B cell (primary cell): ENCODE data around the gene PML. TPM values are rescaled to one million over a fixed set of nuclear protein-coding genes. Genes with fewer than 3 reads are reported as not detected.

Experiments
- ATAC-seq: fragments of 200-7000 bp; cut with Tn5 transposase; one replicate; pipeline ENCODE4 v1.10.0; 2021; ENCODE audit warnings: low read depth, mild to moderate bottlenecking, moderate number of reproducible peaks, moderate library complexity
- CTCF ChIA-PET: fragments of 350-600 bp; sonication (Branson Sonifier 250); formaldehyde crosslinking; loops from one replicate; lab custom pipeline; 2021; ENCODE audit warnings: antibody characterized with exemption, inconsistent platforms; lab: Charles Lee
- POLR2A ChIA-PET: fragments of 350-600 bp; sonication (Branson Sonifier 250); formaldehyde crosslinking; loops from one replicate; lab custom pipeline; 2021; ENCODE audit warnings: antibody characterized with exemption; lab: Charles Lee
- DNase-seq: peaks from one replicate; pipeline ENCODE4 v3.0.0; 2013
- H2AFZ ChIP-seq: 2 replicates; pipeline ENCODE4 v1.6.1; 2012; ENCODE audit warnings: mild to moderate bottlenecking, low read depth, low read length; ENCODE audit not compliant: insufficient read depth, poor library complexity, severe bottlenecking
- H3K27ac ChIP-seq, 2 donors: 1 replicate in 1 of 2; 2 replicates in 1 of 2; pipeline ENCODE4 v1.5.1; 2012 to 2013; ENCODE audit warnings: low read length in 2 of 2, mild to moderate bottlenecking in 2 of 2, moderate library complexity in 1 of 2
- H3K27me3 ChIP-seq, 4 experiments: fragments of 200-600 bp in 1 of 4; sonication (generic) in 1 of 4; replicated peaks in 1 of 4; 1 replicate in 2 of 4; 2 replicates in 2 of 4; pipeline versions ENCODE4 v1.6.1 to v1.7.0; 2013 to 2016; ENCODE audit warnings: low read length in 3 of 4, mild to moderate bottlenecking in 2 of 4, mixed read lengths in 1 of 4, moderate library complexity in 1 of 4; ENCODE audit not compliant: insufficient read depth in 4 of 4, control insufficient read depth in 3 of 4; ENCODE audit errors: control extremely low read depth in 1 of 4
- H3K36me3 ChIP-seq, 2 experiments: replicated peaks in 1 of 2; 1 replicate in 1 of 2; 2 replicates in 1 of 2; pipeline versions ENCODE4 v1.6.1 to v1.7.1; 2013; ENCODE audit warnings: low read length in 1 of 2; ENCODE audit not compliant: insufficient read depth in 2 of 2, control insufficient read depth in 1 of 2; ENCODE audit errors: control extremely low read depth in 1 of 2, extremely low read depth in 1 of 2
- H3K4me1 ChIP-seq, 2 donors: fragments of 200-600 bp in 1 of 2; sonication (generic) in 1 of 2; 1 replicate in 1 of 2; 2 replicates in 1 of 2; pipeline versions ENCODE4 v1.5.1 to v1.6.1; 2013 to 2017; ENCODE audit warnings: low read length in 2 of 2; ENCODE audit not compliant: control insufficient read depth in 2 of 2, insufficient read depth in 2 of 2
- H3K4me2 ChIP-seq: replicated peaks from 2 replicates; pipeline ENCODE3; 2012; ENCODE audit warnings: mild to moderate bottlenecking, low read depth, low read length; ENCODE audit not compliant: poor library complexity, severe bottlenecking
- H3K4me3 ChIP-seq, 5 experiments: fragments of 200-600 bp in 1 of 5; sonication (generic) in 1 of 5; 1 replicate in 3 of 5; 2 replicates in 2 of 5; pipeline versions ENCODE4 v1.5.1 to v1.7.0; 2011 to 2016; ENCODE audit warnings: low read length in 4 of 5, mild to moderate bottlenecking in 4 of 5, low read depth in 2 of 5, control low read depth in 1 of 5, moderate library complexity in 1 of 5; ENCODE audit not compliant: insufficient read depth in 1 of 5; ENCODE audit errors: control extremely low read depth in 1 of 5, extremely low read depth in 1 of 5
- H3K79me2 ChIP-seq: fragments of 200-600 bp; sonication (generic); one replicate; pipeline ENCODE4 v1.6.0; 2016; ENCODE audit warnings: low read length; ENCODE audit not compliant: control insufficient read depth, insufficient read depth
- H3K9ac ChIP-seq: fragments of 200-600 bp; sonication (generic); 2 replicates; pipeline ENCODE4 v1.6.1; 2017; ENCODE audit warnings: mild to moderate bottlenecking, low read length, moderate library complexity
- H3K9me3 ChIP-seq, 3 donors: one replicate each; pipeline versions ENCODE4 v1.6.1 to v1.7.1; 2013; ENCODE audit warnings: low read length in 2 of 3; ENCODE audit not compliant: control insufficient read depth in 2 of 3, insufficient read depth in 1 of 3; ENCODE audit errors: control extremely low read depth in 1 of 3
- H4K20me1 ChIP-seq: 2 replicates; pipeline ENCODE4 v1.6.0; 2012; ENCODE audit warnings: mild to moderate bottlenecking, low read length; ENCODE audit not compliant: insufficient read depth, control insufficient read depth, poor library complexity, severe bottlenecking
- H3K27ac Mint-ChIP-seq: one replicate; pipeline ENCODE4 v1.8.0; 2021; ENCODE audit warnings: mixed read lengths
- H3K27me3 Mint-ChIP-seq: one replicate; pipeline ENCODE4 v1.8.0; 2021; ENCODE audit warnings: mixed read lengths
- H3K4me1 Mint-ChIP-seq: one replicate; pipeline ENCODE4 v1.8.0; 2021; ENCODE audit warnings: mixed read lengths
- H3K4me3 Mint-ChIP-seq: one replicate; pipeline ENCODE4 v1.8.0; 2021; ENCODE audit warnings: mixed read lengths
- H3K9me3 Mint-ChIP-seq: one replicate; pipeline ENCODE4 v1.8.0; 2022; ENCODE audit warnings: mixed read lengths; ENCODE audit not compliant: insufficient read depth
- CTCF ChIP-seq: fragments of 200-600 bp; IDR thresholded peaks from one replicate; pipeline ENCODE4 v1.8.0; 2022; ENCODE audit warnings: antibody characterized with exemption, mild to moderate bottlenecking
- EZH2 ChIP-seq: IDR thresholded peaks from 2 replicates; pipeline ENCODE4 v1.6.1; 2012; ENCODE audit warnings: borderline replicate concordance, low read depth, mild to moderate bottlenecking, moderate library complexity, low read length; ENCODE audit not compliant: insufficient read depth, poor library complexity, severe bottlenecking
- WGBS: methylation state at CpG from one replicate; pipeline ENCODE4 v1.1.5; 2013; ENCODE audit warnings: missing lambda C conversion rate; ENCODE audit not compliant: insufficient coverage; 5-methylcytosine and 5-hydroxymethylcytosine counted together
- intact Hi-C: fragments of 100-400 bp; cut with micrococcal nuclease; formaldehyde crosslinking; loops from one replicate; pipeline ENCODE4 v1.10.0; 2022
- polyA plus RNA-seq: library from polyadenylated mRNA; depleted of rRNA; stranded (reverse); fragments of >200 nt; gene quantifications from 2 replicates; pipeline ENCODE4 v1.2.3, GENCODE V29; 2012
- total RNA-seq, 2 donors: library from RNA; stranded (reverse); fragments of 120-200 nt in 1 of 2; gene quantifications; 1 replicate in 1 of 2; 2 replicates in 1 of 2; pipeline versions ENCODE4 v1.2.3 to v1.2.4, GENCODE V29; 2013 to 2022

The PML gene
- total and polyA plus RNA-seq, 2 donors (not counting 1 experiment from before 2014, with no cell fraction given): 59.2 to 66.3 TPM

GRCh38 chr15:74028646-74029045, 34.1 kb downstream of the PML start:
- H3K9me3 ChIP-seq: no peaks in the 10 kb centered on the region
- Mint-ChIP-seq H3K9me3 (no peaks in the 10 kb centered on the region), H3K4me1 (no peaks in the 10 kb centered on the region), H3K4me3 (no peak overlapping the region), H3K27me3 (no peaks in the 10 kb centered on the region), H3K27ac (no peak overlapping the region)
- ATAC-seq (no peak), DNase-seq (no peak)
- no peak overlapping the region for H3K4me2 ChIP-seq
- POLR2A ChIA-PET: no interaction called here
- CTCF ChIA-PET: interaction anchor here (1.1 to 2.3 kb wide), 2 partner anchors 20 to 56 kb away, joined by 3 to 7 read pairs; no protein-coding TSS in a partner anchor
- H3K4me3 ChIP-seq: no peak overlapping the region
- peaks cover 22% of the 10 kb centered on the region for H3K79me2 ChIP-seq
- H4K20me1 ChIP-seq: peaks cover 31% of the 10 kb centered on the region
- TF ChIP-seq EZH2 (no peak), CTCF (no peak)
- no peak overlapping the region for H3K9ac ChIP-seq
- no peak overlapping the region for H3K27ac ChIP-seq
- WGBS: 92% methylated on average over 2 of the region's 3 CpGs
- H3K36me3 ChIP-seq: peaks cover 8 to 80% of the 10 kb centered on the region in 2 experiments
- no peaks in the 10 kb centered on the region for H3K27me3 ChIP-seq
- no peak overlapping the region for H2AFZ ChIP-seq
- H3K4me1 ChIP-seq: no peaks in the 10 kb centered on the region
- intact Hi-C loops: no loop called here

- Histone ChIP-seq H3K9me3 (no peaks in the 10 kb centered on the region), H3K4me1 (no peaks in the 10 kb centered on the region), H3K27me3 (no peaks in the 10 kb centered on the region), H3K4me3 (no peak overlapping the region), H3K4me2 (no peak overlapping the region), H3K9ac (no peak overlapping the region), H3K27ac (no peak overlapping the region), H3K36me3 (peaks cover 4 to 80% of the 10 kb centered on the region in 2 experiments), H4K20me1 (peaks cover 10% of the 10 kb centered on the region), H3K79me2 (peaks cover 4% of the 10 kb centered on the region), H2AFZ (no peak overlapping the region)
- TF ChIP-seq CTCF: no peak
- TF ChIP-seq EZH2: no peak
- DNase-seq (no peak), ATAC-seq (no peak)
- Mint-ChIP-seq H3K27me3 (no peaks in the 10 kb centered on the region), H3K27ac (no peak overlapping the region), H3K9me3 (no peaks in the 10 kb centered on the region), H3K4me1 (no peaks in the 10 kb centered on the region), H3K4me3 (no peak overlapping the region)
- ChIA-PET CTCF (interaction anchor here (1.8 kb wide), 1 partner anchor 58 kb away, joined by 4 read pairs; no protein-coding TSS in a partner anchor), POLR2A (no interaction called here)
- intact Hi-C loops: no loop called here
- WGBS: 97% methylated on average over 6 of the region's 6 CpGs
Measured at GRCh38 chr15:74032046-74032445, 37.5 kb downstream of the PML start.
